Measurements from ENCODE around the gene TBC1D14.

DNA sequence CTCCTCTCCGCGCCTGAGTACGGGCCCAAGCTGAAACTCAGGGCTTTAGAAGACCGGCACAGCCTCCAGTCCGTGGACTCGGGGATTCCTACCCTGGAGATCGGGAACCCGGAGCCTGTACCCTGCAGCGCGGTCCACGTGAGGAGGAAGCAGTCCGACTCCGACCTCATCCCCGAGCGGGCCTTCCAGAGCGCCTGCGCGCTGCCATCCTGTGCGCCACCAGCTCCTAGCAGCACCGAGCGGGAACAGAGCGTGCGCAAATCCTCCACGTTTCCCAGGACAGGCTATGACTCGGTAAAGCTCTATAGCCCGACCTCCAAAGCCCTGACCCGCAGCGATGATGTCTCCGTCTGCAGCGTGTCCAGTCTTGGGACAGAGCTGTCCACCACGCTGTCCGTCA is 13.9 kb downstream of the TBC1D14 start:
- no peak for TF ChIP-seq EZH2phosphoT487 (IDR thresholded peaks at IDR 0.05; ENCODE audit: borderline replicate concordance)
- TF ChIP-seq, protein P1, sequence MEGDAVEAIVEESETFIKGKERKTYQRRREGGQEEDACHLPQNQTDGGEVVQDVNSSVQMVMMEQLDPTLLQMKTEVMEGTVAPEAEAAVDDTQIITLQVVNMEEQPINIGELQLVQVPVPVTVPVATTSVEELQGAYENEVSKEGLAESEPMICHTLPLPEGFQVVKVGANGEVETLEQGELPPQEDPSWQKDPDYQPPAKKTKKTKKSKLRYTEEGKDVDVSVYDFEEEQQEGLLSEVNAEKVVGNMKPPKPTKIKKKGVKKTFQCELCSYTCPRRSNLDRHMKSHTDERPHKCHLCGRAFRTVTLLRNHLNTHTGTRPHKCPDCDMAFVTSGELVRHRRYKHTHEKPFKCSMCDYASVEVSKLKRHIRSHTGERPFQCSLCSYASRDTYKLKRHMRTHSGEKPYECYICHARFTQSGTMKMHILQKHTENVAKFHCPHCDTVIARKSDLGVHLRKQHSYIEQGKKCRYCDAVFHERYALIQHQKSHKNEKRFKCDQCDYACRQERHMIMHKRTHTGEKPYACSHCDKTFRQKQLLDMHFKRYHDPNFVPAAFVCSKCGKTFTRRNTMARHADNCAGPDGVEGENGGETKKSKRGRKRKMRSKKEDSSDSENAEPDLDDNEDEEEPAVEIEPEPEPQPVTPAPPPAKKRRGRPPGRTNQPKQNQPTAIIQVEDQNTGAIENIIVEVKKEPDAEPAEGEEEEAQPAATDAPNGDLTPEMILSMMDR (conservative IDR thresholded peaks at IDR 0.05; ENCODE audit: low read length) = no peak

All from Loucy (cell line).